Tibial nerve (tissue), 3 donors: ENCODE results near the gene CD1C.

Experiments
- POLR2A ChIP-seq, 2 donors: fragments of 450-650 bp; IDR thresholded peaks; one replicate each; pipeline ENCODE4 v1.6.1; 2017; ENCODE audit warnings: antibody characterized with exemption in 2 of 2, mild to moderate bottlenecking in 2 of 2, moderate library complexity in 2 of 2
- TF ChIP-seq, protein P1 (sequence below), 5 experiments: fragments of 200-600 bp in 3 of 5; fragments of 450-650 bp in 2 of 5; sonication (generic) in 3 of 5; IDR thresholded peaks; one replicate each; pipeline ENCODE4 v1.5.1; 2016 to 2019; ENCODE audit warnings: antibody characterized with exemption in 5 of 5, mild to moderate bottlenecking in 3 of 5, moderate library complexity in 2 of 5

DNA sequence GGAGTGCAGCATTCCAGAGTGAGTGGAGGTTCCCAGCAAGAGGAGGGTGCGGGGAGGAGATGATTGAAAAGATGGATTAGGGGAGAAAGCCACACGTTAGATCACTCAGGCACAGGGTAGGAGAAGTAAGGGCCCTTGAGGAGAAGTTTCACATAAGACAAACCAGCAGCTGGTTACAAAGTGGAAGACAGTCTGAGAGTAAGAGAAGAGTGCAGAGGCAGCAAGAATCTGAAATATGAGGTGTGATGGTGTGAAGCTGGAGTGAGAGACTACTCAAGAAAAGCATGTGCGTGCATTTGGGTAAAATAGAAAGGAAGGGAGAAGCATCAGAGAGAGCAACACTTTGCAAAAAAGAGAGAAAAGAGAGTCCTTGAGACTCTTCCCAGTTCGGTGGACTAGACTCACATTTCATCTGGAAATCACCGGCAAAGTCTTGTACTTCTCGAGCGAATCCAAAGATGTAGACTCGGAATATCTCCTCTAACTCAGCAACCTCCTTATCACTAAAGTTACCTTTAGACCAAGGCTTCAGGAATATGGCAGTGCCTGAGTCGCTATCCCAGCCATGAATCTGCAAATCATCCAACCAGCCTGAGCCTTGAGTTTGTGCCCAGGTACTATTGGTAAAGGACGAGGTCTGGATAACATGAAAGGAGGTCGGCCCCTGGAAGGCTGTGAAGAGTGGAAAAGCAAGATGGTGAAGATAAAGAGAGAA lies 40.8 kb downstream of the CD1C start:
- no peak for TF ChIP-seq POLR2A (IDR thresholded peaks at IDR 0.05)
- TF ChIP-seq, protein P1, sequence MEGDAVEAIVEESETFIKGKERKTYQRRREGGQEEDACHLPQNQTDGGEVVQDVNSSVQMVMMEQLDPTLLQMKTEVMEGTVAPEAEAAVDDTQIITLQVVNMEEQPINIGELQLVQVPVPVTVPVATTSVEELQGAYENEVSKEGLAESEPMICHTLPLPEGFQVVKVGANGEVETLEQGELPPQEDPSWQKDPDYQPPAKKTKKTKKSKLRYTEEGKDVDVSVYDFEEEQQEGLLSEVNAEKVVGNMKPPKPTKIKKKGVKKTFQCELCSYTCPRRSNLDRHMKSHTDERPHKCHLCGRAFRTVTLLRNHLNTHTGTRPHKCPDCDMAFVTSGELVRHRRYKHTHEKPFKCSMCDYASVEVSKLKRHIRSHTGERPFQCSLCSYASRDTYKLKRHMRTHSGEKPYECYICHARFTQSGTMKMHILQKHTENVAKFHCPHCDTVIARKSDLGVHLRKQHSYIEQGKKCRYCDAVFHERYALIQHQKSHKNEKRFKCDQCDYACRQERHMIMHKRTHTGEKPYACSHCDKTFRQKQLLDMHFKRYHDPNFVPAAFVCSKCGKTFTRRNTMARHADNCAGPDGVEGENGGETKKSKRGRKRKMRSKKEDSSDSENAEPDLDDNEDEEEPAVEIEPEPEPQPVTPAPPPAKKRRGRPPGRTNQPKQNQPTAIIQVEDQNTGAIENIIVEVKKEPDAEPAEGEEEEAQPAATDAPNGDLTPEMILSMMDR (IDR thresholded peaks at IDR 0.05) = no peak
